ENCODE results near the gene PDZK1.
"Not testable (repeated sequence)": the region's sequence is repeated elsewhere in the genome, so short reads cannot be mapped to it uniquely, and the experiment has no call there.

PDZK1 gene

DNA sequence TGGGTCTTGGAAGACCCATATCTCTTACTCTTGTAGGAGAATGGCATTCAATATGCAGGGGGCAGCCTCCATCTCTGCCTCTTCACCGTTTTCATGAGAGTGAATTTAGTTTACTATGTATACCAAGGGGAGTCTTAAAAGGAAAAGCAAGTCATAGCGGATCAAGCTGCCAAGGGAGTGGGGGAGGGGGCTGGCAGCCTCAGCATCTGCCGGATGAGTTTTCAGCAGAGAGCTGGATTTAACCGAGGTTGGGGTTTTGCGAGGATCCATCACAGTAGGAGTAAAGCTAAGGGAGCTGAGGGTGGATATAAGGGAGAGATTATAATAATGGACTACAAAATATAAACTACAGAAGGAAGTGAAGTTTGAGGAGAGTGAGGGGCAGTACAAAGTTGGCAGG, 22.0 kb upstream of the PDZK1 start:
- Histone ChIP-seq H3K79me2 (ENCODE audit: insufficient read depth, low read length) (no peaks in the 10 kb centered on the region), H3K9me3 (ENCODE audit: low read length) (no peaks in the 10 kb centered on the region), H3K9me2 (ENCODE audit: low read depth, low read length) (no peaks in the 10 kb centered on the region), H3K27ac (ENCODE audit: low read depth, low read length, poor library complexity, severe bottlenecking) (no peak overlapping the region), H3F3A (ENCODE audit: insufficient read depth, low read length) (no peaks in the 10 kb centered on the region), H3K4me1 (ENCODE audit: insufficient read depth, low read length, severe bottlenecking) (no peaks in the 10 kb centered on the region), H4K20me1 (ENCODE audit: insufficient read depth, low read length) (no peaks in the 10 kb centered on the region), H2AFZ (ENCODE audit: low read length) (no peak overlapping the region), H3K36me3 (ENCODE audit: insufficient read depth, low read length) (no peaks in the 10 kb centered on the region; the same call in 1 of the 2 replicates), H3K27me3 (ENCODE audit: insufficient read depth, low read length) (no peaks in the 10 kb centered on the region), H3K4me3 (ENCODE audit: low read depth, low read length, poor library complexity, severe bottlenecking) (no peak overlapping the region), H3K9ac (ENCODE audit: low read length) (no peak overlapping the region), H3K4me2 (ENCODE audit: low read length) (no peak overlapping the region)
- TF ChIP-seq EZH2 (IDR thresholded peaks at IDR 0.05; ENCODE audit: borderline replicate concordance, low read length) (no peak), CTCF (IDR thresholded peaks at IDR 0.05; ENCODE audit: low read length) (no peak)

DNA sequence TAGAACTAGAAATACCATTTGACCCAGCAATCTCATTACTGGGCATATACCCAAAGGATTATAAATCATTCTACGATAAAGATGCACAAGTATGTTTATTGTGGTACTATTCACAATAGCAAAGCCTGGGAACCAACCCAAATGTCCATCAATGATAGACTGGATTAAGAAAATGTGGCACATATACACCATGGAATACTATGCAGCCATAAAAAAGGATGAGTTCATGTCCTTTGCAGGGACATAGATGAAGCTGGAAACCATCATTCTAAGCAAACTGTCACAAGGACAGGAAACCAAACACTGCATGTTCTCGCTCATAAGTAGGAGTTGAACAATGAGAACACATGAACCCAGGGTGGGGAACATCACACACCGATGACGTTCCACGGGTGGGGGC, 19.0 kb upstream of the PDZK1 start:
- not testable (repeated sequence) for H2AFZ ChIP-seq (ENCODE audit: low read length); H3K9ac ChIP-seq (ENCODE audit: low read length)

GRCh38 chr1:145720878-145721671, 13.9 kb upstream of the PDZK1 start:
- no peaks in the 10 kb centered on the region for H3K9me2 ChIP-seq (ENCODE audit: low read depth, low read length)
- no peak overlapping the region for H2AFZ ChIP-seq (ENCODE audit: low read length)
- H3K4me2 ChIP-seq (ENCODE audit: low read length), result peak overlapping the region; percentile 56
- no peaks in the 10 kb centered on the region for H3K79me2 ChIP-seq (ENCODE audit: insufficient read depth, low read length)
- H3K27ac ChIP-seq (ENCODE audit: low read depth, low read length, poor library complexity, severe bottlenecking), result no peak overlapping the region
- H3K27me3 ChIP-seq (ENCODE audit: insufficient read depth, low read length), result no peaks in the 10 kb centered on the region
- peaks cover 8% of the 10 kb centered on the region for H3K4me1 ChIP-seq (ENCODE audit: insufficient read depth, low read length, severe bottlenecking)
- no peaks in the 10 kb centered on the region for H3K36me3 ChIP-seq (ENCODE audit: insufficient read depth, low read length)
- TF ChIP-seq EZH2 (IDR thresholded peaks at IDR 0.05; ENCODE audit: borderline replicate concordance, low read length) (no peak), CTCF (IDR thresholded peaks at IDR 0.05; ENCODE audit: low read length) (peak; percentile 89)
- H3K4me3 ChIP-seq (ENCODE audit: low read depth, low read length, poor library complexity, severe bottlenecking), result peak overlapping the region; percentile 44
- no peaks in the 10 kb centered on the region for H4K20me1 ChIP-seq (ENCODE audit: insufficient read depth, low read length)
- H3K9ac ChIP-seq (ENCODE audit: low read length), result peak overlapping the region; percentile 24; the same call in 1 of the 2 replicates
- H3F3A ChIP-seq (ENCODE audit: insufficient read depth, low read length), result no peaks in the 10 kb centered on the region
- H3K9me3 ChIP-seq (ENCODE audit: low read length), result no peaks in the 10 kb centered on the region

More for the DNA sequence above, 19.0 kb upstream of the PDZK1 start:
- not testable (repeated sequence) for H3K4me1 ChIP-seq (ENCODE audit: insufficient read depth, low read length, severe bottlenecking); H3K4me2 ChIP-seq (ENCODE audit: low read length); H3K4me3 ChIP-seq (ENCODE audit: low read depth, low read length, poor library complexity, severe bottlenecking); H3K9me2 ChIP-seq (ENCODE audit: low read depth, low read length); H3K9me3 ChIP-seq (ENCODE audit: low read length); H3F3A ChIP-seq (ENCODE audit: insufficient read depth, low read length); H3K36me3 ChIP-seq (ENCODE audit: insufficient read depth, low read length); H4K20me1 ChIP-seq (ENCODE audit: insufficient read depth, low read length); H3K27ac ChIP-seq (ENCODE audit: low read depth, low read length, poor library complexity, severe bottlenecking); H3K79me2 ChIP-seq (ENCODE audit: insufficient read depth, low read length); H3K27me3 ChIP-seq (ENCODE audit: insufficient read depth, low read length)

DNA sequence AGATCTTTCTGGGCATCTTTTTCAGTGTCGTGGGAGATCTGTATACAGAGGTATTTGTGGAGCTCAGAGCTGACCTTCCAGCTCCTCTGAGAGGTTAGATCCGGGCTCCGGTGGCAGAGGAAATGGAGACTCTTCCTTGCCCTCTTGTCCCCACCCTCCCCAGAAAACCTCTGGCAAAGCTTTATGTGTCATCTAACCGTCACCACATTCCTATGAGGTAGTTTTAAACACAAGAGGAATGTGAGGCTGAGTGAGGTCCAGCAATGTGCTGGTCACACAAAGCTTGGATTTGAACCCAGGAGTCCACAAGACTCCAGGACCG, 13.3 kb upstream of the PDZK1 start:
- H2AFZ ChIP-seq (ENCODE audit: low read length), result no peak overlapping the region
- H3F3A ChIP-seq (ENCODE audit: insufficient read depth, low read length), result no peaks in the 10 kb centered on the region
- H4K20me1 ChIP-seq (ENCODE audit: insufficient read depth, low read length), result no peaks in the 10 kb centered on the region
- peak overlapping the region; percentile 44 for H3K4me3 ChIP-seq (ENCODE audit: low read depth, low read length, poor library complexity, severe bottlenecking)
- no peaks in the 10 kb centered on the region for H3K79me2 ChIP-seq (ENCODE audit: insufficient read depth, low read length)
- peaks cover 8% of the 10 kb centered on the region for H3K4me1 ChIP-seq (ENCODE audit: insufficient read depth, low read length, severe bottlenecking)
- H3K9me2 ChIP-seq (ENCODE audit: low read depth, low read length), result no peaks in the 10 kb centered on the region
- no peaks in the 10 kb centered on the region for H3K27me3 ChIP-seq (ENCODE audit: insufficient read depth, low read length)
- peak overlapping the region; percentile 56 for H3K4me2 ChIP-seq (ENCODE audit: low read length)
- no peaks in the 10 kb centered on the region for H3K9me3 ChIP-seq (ENCODE audit: low read length)
- no peak overlapping the region; the same call in 1 of the 2 replicates for H3K9ac ChIP-seq (ENCODE audit: low read length)
- H3K36me3 ChIP-seq (ENCODE audit: insufficient read depth, low read length), result no peaks in the 10 kb centered on the region
- no peak overlapping the region for H3K27ac ChIP-seq (ENCODE audit: low read depth, low read length, poor library complexity, severe bottlenecking)
- TF ChIP-seq CTCF (IDR thresholded peaks at IDR 0.05; ENCODE audit: low read length), result no peak
- no peak for TF ChIP-seq EZH2 (IDR thresholded peaks at IDR 0.05; ENCODE audit: borderline replicate concordance, low read length)

Measured in OCI-LY1 (cell line).